ENCODE data around the gene FARP1. TPM values are rescaled to one million over a fixed set of nuclear protein-coding genes. Genes with fewer than 3 reads are reported as not detected.

Gene FARP1
- total RNA-seq, 1 experiment from 2014 or later = not detected

GRCh38 chr13:98466634-98467236 lies 323.8 kb downstream of the FARP1 start:
- peak; percentile 78 for DNase-seq
- peaks cover 14% of the 10 kb centered on the region for H4K20me1 ChIP-seq (ENCODE audit: insufficient read depth, low read depth, low read length)
- peaks cover 4% of the 10 kb centered on the region; the same call in 1 of the 2 replicates for H3K36me3 ChIP-seq (ENCODE audit: insufficient read depth, low read length)
- H3K9ac ChIP-seq (ENCODE audit: low read length) = no peak overlapping the region
- H3K4me3 ChIP-seq (ENCODE audit: low read length) = no peak overlapping the region
- no peaks in the 10 kb centered on the region for H3K4me1 ChIP-seq (ENCODE audit: low read length)
- H2AFZ ChIP-seq (ENCODE audit: low read length) = no peak overlapping the region
- H3K9me2 ChIP-seq (replicated peaks; ENCODE audit: insufficient read depth, low read length) = no peaks in the 10 kb centered on the region
- H3K27ac ChIP-seq (ENCODE audit: low read length) = no peak overlapping the region
- no peak overlapping the region for H3K4me2 ChIP-seq (ENCODE audit: low read depth, low read length, poor library complexity, severe bottlenecking)
- no peaks in the 10 kb centered on the region for H3K9me3 ChIP-seq (ENCODE audit: low read length)
- no peaks in the 10 kb centered on the region for H3K27me3 ChIP-seq (ENCODE audit: low read length)
- peaks cover 38% of the 10 kb centered on the region for H3K79me2 ChIP-seq (ENCODE audit: low read length)

DNA sequence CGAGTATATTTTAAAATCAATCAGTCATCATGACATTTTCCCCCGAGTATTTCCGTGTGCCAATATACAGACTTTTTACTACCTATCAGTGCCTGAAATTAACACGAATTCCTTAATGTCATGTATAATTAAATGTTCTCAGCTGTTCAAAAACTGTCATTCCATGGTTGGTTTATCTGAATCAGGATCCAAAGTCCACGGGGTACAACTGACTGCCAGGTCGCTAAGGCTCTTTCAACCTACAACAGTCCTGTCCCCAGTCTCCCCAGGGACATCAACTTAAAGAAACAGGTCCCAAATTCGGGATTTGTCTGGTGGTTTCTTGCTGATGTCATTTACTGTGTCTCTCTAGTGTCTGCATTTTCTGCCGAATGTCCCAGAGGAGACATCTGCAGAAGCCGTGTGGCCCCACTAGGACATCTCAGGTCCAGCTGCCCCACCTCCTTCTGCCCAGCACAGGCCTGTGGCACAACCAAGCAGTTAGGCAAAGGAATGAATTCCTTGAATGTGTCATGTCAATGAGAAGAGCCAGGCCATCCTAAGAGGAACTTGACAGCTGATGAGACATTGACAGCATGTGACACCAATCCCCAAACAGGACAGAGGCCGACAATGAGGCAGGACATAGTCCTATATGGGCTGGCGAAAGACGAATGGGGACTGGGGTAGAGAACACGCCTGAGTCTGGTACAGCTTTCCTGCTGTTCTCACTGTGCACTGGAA lies 324.5 kb downstream of the FARP1 start:
- Histone ChIP-seq H3K4me3 (ENCODE audit: low read length) (no peak overlapping the region), H3K9ac (ENCODE audit: low read length) (no peak overlapping the region), H4K20me1 (ENCODE audit: insufficient read depth, low read depth, low read length) (peaks cover 11% of the 10 kb centered on the region; the same call in 1 of the 2 replicates), H3K9me3 (ENCODE audit: low read length) (no peaks in the 10 kb centered on the region), H2AFZ (ENCODE audit: low read length) (no peak overlapping the region), H3K36me3 (ENCODE audit: insufficient read depth, low read length) (peaks cover 4% of the 10 kb centered on the region; the same call in 1 of the 2 replicates), H3K4me2 (ENCODE audit: low read depth, low read length, poor library complexity, severe bottlenecking) (no peak overlapping the region), H3K4me1 (ENCODE audit: low read length) (no peaks in the 10 kb centered on the region), H3K9me2 (replicated peaks; ENCODE audit: insufficient read depth, low read length) (no peaks in the 10 kb centered on the region), H3K79me2 (ENCODE audit: low read length) (peaks cover 38% of the 10 kb centered on the region), H3K27ac (ENCODE audit: low read length) (no peak overlapping the region), H3K27me3 (ENCODE audit: low read length) (no peaks in the 10 kb centered on the region)
- no peak for DNase-seq

- no peaks in the 10 kb centered on the region for H3K4me1 ChIP-seq (ENCODE audit: low read length)
- H3K79me2 ChIP-seq (ENCODE audit: low read length) = peaks cover 38% of the 10 kb centered on the region
- H4K20me1 ChIP-seq (ENCODE audit: insufficient read depth, low read depth, low read length) = peaks cover 11% of the 10 kb centered on the region; the same call in 1 of the 2 replicates
Observed at GRCh38 chr13:98468361-98468760, 325.5 kb downstream of the FARP1 start.

DNA sequence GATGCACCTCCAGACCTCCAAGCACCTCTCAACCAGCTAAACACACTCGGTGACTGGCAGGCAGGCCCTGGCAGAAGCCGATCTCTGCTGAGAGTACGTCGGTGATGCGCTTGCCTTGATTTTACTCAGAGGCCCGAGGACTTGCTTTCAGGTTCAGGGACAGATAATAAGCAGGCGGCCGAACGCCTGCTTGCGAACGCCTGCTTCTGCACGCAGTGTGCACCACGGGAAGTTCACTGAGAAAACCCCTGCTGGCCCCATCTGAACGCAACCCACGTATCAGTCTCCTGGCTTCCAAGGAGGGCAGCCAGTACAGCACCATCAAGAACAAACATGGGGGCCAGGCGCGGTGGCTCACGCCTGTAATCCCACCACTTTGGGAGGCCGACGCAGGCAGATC lies 326.0 kb downstream of the FARP1 start:
- Histone ChIP-seq H2AFZ (ENCODE audit: low read length) (no peak overlapping the region), H3K79me2 (ENCODE audit: low read length) (peaks cover 38% of the 10 kb centered on the region), H3K27me3 (ENCODE audit: low read length) (no peaks in the 10 kb centered on the region), H3K4me3 (ENCODE audit: low read length) (no peak overlapping the region), H3K27ac (ENCODE audit: low read length) (no peak overlapping the region), H3K4me1 (ENCODE audit: low read length) (no peaks in the 10 kb centered on the region), H3K9me2 (replicated peaks; ENCODE audit: insufficient read depth, low read length) (no peaks in the 10 kb centered on the region), H4K20me1 (ENCODE audit: insufficient read depth, low read depth, low read length) (peaks cover 11% of the 10 kb centered on the region; the same call in 1 of the 2 replicates), H3K4me2 (ENCODE audit: low read depth, low read length, poor library complexity, severe bottlenecking) (no peak overlapping the region), H3K9me3 (ENCODE audit: low read length) (no peaks in the 10 kb centered on the region), H3K36me3 (ENCODE audit: insufficient read depth, low read length) (peaks cover 4% of the 10 kb centered on the region; the same call in 1 of the 2 replicates), H3K9ac (ENCODE audit: low read length) (no peak overlapping the region)
- DNase-seq = no peak

More at GRCh38 chr13:98468361-98468760, 325.5 kb downstream of the FARP1 start:
- no peaks in the 10 kb centered on the region for H3K9me3 ChIP-seq (ENCODE audit: low read length)
- no peaks in the 10 kb centered on the region for H3K27me3 ChIP-seq (ENCODE audit: low read length)
- H3K4me2 ChIP-seq (ENCODE audit: low read depth, low read length, poor library complexity, severe bottlenecking) = no peak overlapping the region
- no peak overlapping the region for H3K4me3 ChIP-seq (ENCODE audit: low read length)
- H3K9me2 ChIP-seq (replicated peaks; ENCODE audit: insufficient read depth, low read length) = no peaks in the 10 kb centered on the region
- no peak for DNase-seq
- H3K9ac ChIP-seq (ENCODE audit: low read length) = no peak overlapping the region
- no peak overlapping the region for H3K27ac ChIP-seq (ENCODE audit: low read length)
- no peak overlapping the region for H2AFZ ChIP-seq (ENCODE audit: low read length)
- peaks cover 4% of the 10 kb centered on the region; the same call in 1 of the 2 replicates for H3K36me3 ChIP-seq (ENCODE audit: insufficient read depth, low read length)

- no peaks in the 10 kb centered on the region for H3K9me2 ChIP-seq (replicated peaks; ENCODE audit: insufficient read depth, low read length)
- H3K27ac ChIP-seq (ENCODE audit: low read length) = no peak overlapping the region
- no peak overlapping the region for H3K4me3 ChIP-seq (ENCODE audit: low read length)
- H3K9ac ChIP-seq (ENCODE audit: low read length) = no peak overlapping the region
- H3K9me3 ChIP-seq (ENCODE audit: low read length) = no peaks in the 10 kb centered on the region
- H3K4me2 ChIP-seq (ENCODE audit: low read depth, low read length, poor library complexity, severe bottlenecking) = no peak overlapping the region
- H2AFZ ChIP-seq (ENCODE audit: low read length) = no peak overlapping the region
- H3K27me3 ChIP-seq (ENCODE audit: low read length) = no peaks in the 10 kb centered on the region
- no peak for DNase-seq
- H4K20me1 ChIP-seq (ENCODE audit: insufficient read depth, low read depth, low read length) = peaks cover 17% of the 10 kb centered on the region; the same call in 1 of the 2 replicates
- peaks cover 29% of the 10 kb centered on the region for H3K79me2 ChIP-seq (ENCODE audit: low read length)
- peaks cover 10% of the 10 kb centered on the region; the same call in 1 of the 2 replicates for H3K36me3 ChIP-seq (ENCODE audit: insufficient read depth, low read length)
- no peaks in the 10 kb centered on the region for H3K4me1 ChIP-seq (ENCODE audit: low read length)
Observed at GRCh38 chr13:98470920-98471319, 328.0 kb downstream of the FARP1 start.

GRCh38 chr13:98471934-98472333 lies 329.0 kb downstream of the FARP1 start:
- H3K4me2 ChIP-seq (ENCODE audit: low read depth, low read length, poor library complexity, severe bottlenecking) = no peak overlapping the region
- no peak for DNase-seq
- H3K9ac ChIP-seq (ENCODE audit: low read length) = no peak overlapping the region
- no peaks in the 10 kb centered on the region for H3K4me1 ChIP-seq (ENCODE audit: low read length)
- H3K36me3 ChIP-seq (ENCODE audit: insufficient read depth, low read length) = peaks cover 6% of the 10 kb centered on the region; the same call in 1 of the 2 replicates
- H3K9me2 ChIP-seq (replicated peaks; ENCODE audit: insufficient read depth, low read length) = no peaks in the 10 kb centered on the region
- H3K4me3 ChIP-seq (ENCODE audit: low read length) = no peak overlapping the region
- no peaks in the 10 kb centered on the region for H3K9me3 ChIP-seq (ENCODE audit: low read length)
- peaks cover 21% of the 10 kb centered on the region for H4K20me1 ChIP-seq (ENCODE audit: insufficient read depth, low read depth, low read length)
- peaks cover 31% of the 10 kb centered on the region for H3K79me2 ChIP-seq (ENCODE audit: low read length)
- H2AFZ ChIP-seq (ENCODE audit: low read length) = no peak overlapping the region
- no peaks in the 10 kb centered on the region for H3K27me3 ChIP-seq (ENCODE audit: low read length)
- no peak overlapping the region for H3K27ac ChIP-seq (ENCODE audit: low read length)

GRCh38 chr13:98473135-98473787 lies 330.4 kb downstream of the FARP1 start:
- Histone ChIP-seq H4K20me1 (ENCODE audit: insufficient read depth, low read depth, low read length) (peaks cover 20% of the 10 kb centered on the region), H2AFZ (ENCODE audit: low read length) (no peak overlapping the region), H3K4me1 (ENCODE audit: low read length) (no peaks in the 10 kb centered on the region), H3K4me3 (ENCODE audit: low read length) (no peak overlapping the region), H3K4me2 (ENCODE audit: low read depth, low read length, poor library complexity, severe bottlenecking) (no peak overlapping the region), H3K27me3 (ENCODE audit: low read length) (no peaks in the 10 kb centered on the region), H3K27ac (ENCODE audit: low read length) (no peak overlapping the region), H3K79me2 (ENCODE audit: low read length) (peaks cover 38% of the 10 kb centered on the region), H3K9me3 (ENCODE audit: low read length) (no peaks in the 10 kb centered on the region), H3K36me3 (ENCODE audit: insufficient read depth, low read length) (peaks cover 6% of the 10 kb centered on the region; the same call in 1 of the 2 replicates), H3K9me2 (replicated peaks; ENCODE audit: insufficient read depth, low read length) (no peaks in the 10 kb centered on the region), H3K9ac (ENCODE audit: low read length) (no peak overlapping the region)
- DNase-seq = no peak

DNA sequence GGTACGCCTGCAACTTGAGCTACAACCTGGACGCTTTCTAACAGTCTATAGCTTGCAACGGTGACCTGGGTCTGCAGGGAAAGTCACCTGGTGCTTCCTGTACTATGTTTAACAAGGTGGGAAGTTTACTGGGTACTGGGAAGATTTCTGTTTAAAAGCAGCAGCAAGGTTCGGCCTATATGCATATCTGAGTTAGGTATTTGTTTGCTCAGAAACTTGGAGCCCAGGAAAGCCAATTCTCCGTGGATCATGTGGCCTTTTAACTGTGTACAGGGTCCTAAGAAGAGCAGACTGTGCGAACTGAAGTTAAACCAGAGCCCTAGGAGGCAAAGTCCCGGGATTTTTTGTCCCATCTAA lies 330.9 kb downstream of the FARP1 start:
- H3K27ac ChIP-seq (ENCODE audit: low read length) = no peak overlapping the region
- H3K27me3 ChIP-seq (ENCODE audit: low read length) = no peaks in the 10 kb centered on the region
- H3K4me2 ChIP-seq (ENCODE audit: low read depth, low read length, poor library complexity, severe bottlenecking) = no peak overlapping the region
- H4K20me1 ChIP-seq (ENCODE audit: insufficient read depth, low read depth, low read length) = peaks cover 19% of the 10 kb centered on the region
- no peaks in the 10 kb centered on the region for H3K9me3 ChIP-seq (ENCODE audit: low read length)
- H3K9me2 ChIP-seq (replicated peaks; ENCODE audit: insufficient read depth, low read length) = no peaks in the 10 kb centered on the region
- DNase-seq = no peak
- no peak overlapping the region for H2AFZ ChIP-seq (ENCODE audit: low read length)
- peaks cover 42% of the 10 kb centered on the region for H3K79me2 ChIP-seq (ENCODE audit: low read length)
- no peak overlapping the region for H3K9ac ChIP-seq (ENCODE audit: low read length)
- no peak overlapping the region for H3K4me3 ChIP-seq (ENCODE audit: low read length)
- H3K4me1 ChIP-seq (ENCODE audit: low read length) = no peaks in the 10 kb centered on the region
- peaks cover 6% of the 10 kb centered on the region; the same call in 1 of the 2 replicates for H3K36me3 ChIP-seq (ENCODE audit: insufficient read depth, low read length)
